HEK293 (cell line): ENCODE measurements around the gene CORO7.

Experiments used
- BCL11A ChIP-seq: fragments of 450-650 bp; formaldehyde crosslinking; IDR thresholded peaks from 2 replicates; pipeline ENCODE4 v1.5.1; 2016; ENCODE audit warnings: low read depth, missing biosample characterization, missing genetic modification characterization
- CTCF ChIP-seq: fragments of 450-650 bp; formaldehyde crosslinking; IDR thresholded peaks from 2 replicates; pipeline ENCODE4 v1.5.1; 2016; ENCODE audit warnings: missing biosample characterization, missing genetic modification characterization
- ZBTB8A ChIP-seq: fragments of 450-650 bp; formaldehyde crosslinking; IDR thresholded peaks from 2 replicates; pipeline ENCODE4 v1.5.1; 2016; ENCODE audit warnings: missing biosample characterization, missing genetic modification characterization
- ZNF140 ChIP-seq: fragments of 450-650 bp; formaldehyde crosslinking; IDR thresholded peaks from 2 replicates; pipeline ENCODE4 v1.5.1; 2016; ENCODE audit warnings: missing biosample characterization, missing genetic modification characterization
- ZNF146 ChIP-seq: fragments of 450-650 bp; formaldehyde crosslinking; IDR thresholded peaks from 2 replicates; pipeline ENCODE4 v1.5.1; 2016; ENCODE audit warnings: missing biosample characterization, missing genetic modification characterization
- ZNF184 ChIP-seq: fragments of 450-650 bp; IDR thresholded peaks from 2 replicates; pipeline ENCODE4 v1.5.1; 2018; ENCODE audit warnings: missing biosample characterization, mild to moderate bottlenecking, missing genetic modification characterization
- ZNF610 ChIP-seq: fragments of 450-650 bp; formaldehyde crosslinking; IDR thresholded peaks from 2 replicates; pipeline ENCODE4 v1.5.1; 2016; ENCODE audit warnings: missing biosample characterization, missing genetic modification characterization, borderline replicate concordance
- ZNF639 ChIP-seq: fragments of 450-650 bp; formaldehyde crosslinking; IDR thresholded peaks from 2 replicates; pipeline ENCODE4 v1.5.1; 2016; ENCODE audit warnings: missing biosample characterization, missing genetic modification characterization
- ZSCAN16 ChIP-seq: fragments of 450-650 bp; formaldehyde crosslinking; IDR thresholded peaks from 2 replicates; pipeline ENCODE4 v1.5.1; 2016; ENCODE audit warnings: missing biosample characterization, missing genetic modification characterization
- TF ChIP-seq, protein P1 (sequence below): fragments of 450-650 bp; formaldehyde crosslinking; IDR thresholded peaks from 2 replicates; pipeline ENCODE4 v1.5.1; 2016; ENCODE audit warnings: missing biosample characterization, missing genetic modification characterization, borderline replicate concordance

- TF ChIP-seq ZSCAN16 (tag by site-specific recombination) (no peak), CTCF (tag by site-specific recombination) (no peak), ZBTB8A (tag by site-specific recombination) (no peak), BCL11A (no peak), ZNF184 (no peak), ZNF639 (tag by site-specific recombination) (no peak), ZNF146 (tag by site-specific recombination) (no peak), ZNF610 (tag by site-specific recombination) (no peak), ZNF140 (tag by site-specific recombination) (no peak)
- TF ChIP-seq, protein P1, sequence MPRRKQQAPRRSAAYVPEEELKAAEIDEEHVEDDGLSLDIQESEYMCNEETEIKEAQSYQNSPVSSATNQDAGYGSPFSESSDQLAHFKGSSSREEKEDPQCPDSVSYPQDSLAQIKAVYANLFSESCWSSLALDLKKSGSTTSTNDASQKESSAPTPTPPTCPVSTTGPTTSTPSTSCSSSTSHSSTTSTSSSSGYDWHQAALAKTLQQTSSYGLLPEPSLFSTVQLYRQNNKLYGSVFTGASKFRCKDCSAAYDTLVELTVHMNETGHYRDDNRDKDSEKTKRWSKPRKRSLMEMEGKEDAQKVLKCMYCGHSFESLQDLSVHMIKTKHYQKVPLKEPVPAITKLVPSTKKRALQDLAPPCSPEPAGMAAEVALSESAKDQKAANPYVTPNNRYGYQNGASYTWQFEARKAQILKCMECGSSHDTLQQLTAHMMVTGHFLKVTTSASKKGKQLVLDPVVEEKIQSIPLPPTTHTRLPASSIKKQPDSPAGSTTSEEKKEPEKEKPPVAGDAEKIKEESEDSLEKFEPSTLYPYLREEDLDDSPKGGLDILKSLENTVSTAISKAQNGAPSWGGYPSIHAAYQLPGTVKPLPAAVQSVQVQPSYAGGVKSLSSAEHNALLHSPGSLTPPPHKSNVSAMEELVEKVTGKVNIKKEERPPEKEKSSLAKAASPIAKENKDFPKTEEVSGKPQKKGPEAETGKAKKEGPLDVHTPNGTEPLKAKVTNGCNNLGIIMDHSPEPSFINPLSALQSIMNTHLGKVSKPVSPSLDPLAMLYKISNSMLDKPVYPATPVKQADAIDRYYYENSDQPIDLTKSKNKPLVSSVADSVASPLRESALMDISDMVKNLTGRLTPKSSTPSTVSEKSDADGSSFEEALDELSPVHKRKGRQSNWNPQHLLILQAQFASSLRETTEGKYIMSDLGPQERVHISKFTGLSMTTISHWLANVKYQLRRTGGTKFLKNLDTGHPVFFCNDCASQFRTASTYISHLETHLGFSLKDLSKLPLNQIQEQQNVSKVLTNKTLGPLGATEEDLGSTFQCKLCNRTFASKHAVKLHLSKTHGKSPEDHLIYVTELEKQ: no peak
Measured at GRCh38 chr16:4352843-4353242, 63.6 kb downstream of the CORO7 start.
